ENCODE measurements around the gene TCP11.

- TF ChIP-seq POLR2AphosphoS5 (IDR thresholded peaks at IDR 0.05): no peak
- TF ChIP-seq CTCF (IDR thresholded peaks at IDR 0.05 in 8 of 11, conservative IDR thresholded peaks at IDR 0.05 in 3 of 11): no peak
Measured at GRCh38 chr6:35164277-35164676, 23.1 kb upstream of the TCP11 start.
